ENCODE measurements around the gene ASTL. TPM values are rescaled to one million over a fixed set of nuclear protein-coding genes. Genes with fewer than 3 reads are reported as not detected.

Gene ASTL
- total RNA-seq, 1 experiment from 2014 or later = 0.34 TPM

DNA sequence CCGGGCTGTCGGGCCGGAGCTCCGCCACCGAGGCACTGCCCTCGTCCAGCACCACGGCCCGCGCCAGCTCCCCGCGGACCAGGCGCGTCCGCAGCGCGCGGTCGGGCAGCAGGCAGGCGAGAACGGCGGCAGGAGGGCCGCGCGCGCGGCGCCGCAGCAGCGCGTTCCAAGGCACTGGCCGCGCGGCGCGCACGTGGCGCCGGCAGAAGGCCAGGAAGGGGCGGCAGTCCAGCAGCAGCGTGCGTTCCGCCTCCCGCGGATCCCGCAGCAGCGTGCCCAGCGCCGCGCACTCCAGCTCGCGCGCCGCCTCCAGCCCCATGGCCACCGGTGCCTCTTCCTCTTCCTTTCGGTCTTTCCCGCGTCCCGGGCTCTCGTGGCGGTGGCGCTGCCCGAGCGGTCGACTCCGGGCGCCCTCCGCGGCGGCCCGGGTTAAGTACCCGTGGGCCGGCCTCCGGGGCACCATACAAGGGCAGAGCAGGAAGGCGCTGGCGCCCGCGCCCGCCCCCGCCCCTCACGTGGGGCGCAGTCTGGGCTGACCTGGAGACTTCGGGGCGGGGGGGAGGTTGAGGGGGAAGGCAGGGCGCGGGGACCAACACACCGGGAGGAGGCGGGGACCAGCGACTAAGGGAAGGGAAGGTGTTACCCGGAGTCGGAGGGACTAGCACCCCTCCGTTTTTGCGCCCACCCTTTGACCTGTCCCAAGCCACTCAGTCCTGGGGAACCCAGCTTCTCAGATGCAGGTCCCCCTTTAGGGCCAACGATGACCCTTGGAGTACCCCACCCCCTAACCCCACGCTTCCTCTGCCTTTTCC lies 6.9 kb upstream of the ASTL start, which contains the start of gene DUSP2:
DUSP2 (minus strand) TSS at position 405 of the 812 bp plus-strand sequence; CDS start at position 319, 86 bp downstream.
- no TSS peak for BruUV-seq (replicated peaks)
- intact Hi-C loops (cut with micrococcal nuclease) = no loop called here
- Histone ChIP-seq H3K36me3 (ENCODE audit: control insufficient read depth in 1 of 2, insufficient read depth in 2 of 2, low read length in 2 of 2) (peaks cover 4 to 15% of the 10 kb centered on the region in 2 experiments; a peak in 2 of 4 replicates), H3K9me3 (ENCODE audit: control insufficient read depth in 1 of 2, insufficient read depth in 1 of 2, low read depth in 1 of 2, low read length in 2 of 2) (no peaks in the 10 kb centered on the region), H3K4me2 (ENCODE audit: low read length) (peak within 1 kb of the TSS; percentile 97), H3K27ac (ENCODE audit: low read depth, low read length) (peak within 1 kb of the TSS; percentile 92), H4K20me1 (ENCODE audit: insufficient read depth) (no peaks in the 10 kb centered on the region), H3K79me2 (ENCODE audit: insufficient read depth, low read length) (peaks cover 21% of the 10 kb centered on the region), H2AFZ (ENCODE audit: low read depth, low read length, poor library complexity, severe bottlenecking) (no peak within 1 kb of the TSS), H3K4me1 (ENCODE audit: control insufficient read depth in 1 of 2, insufficient read depth in 2 of 2, low read length in 2 of 2) (peaks cover 20 to 51% of the 10 kb centered on the region in 2 experiments), H3K4me3 (replicated peaks in 1 of 2; ENCODE audit: low read depth in 1 of 2, low read length in 2 of 2) (peak within 1 kb of the TSS; percentile 80 to 93), H3K27me3 (ENCODE audit: insufficient read depth, low read length) (no peaks in the 10 kb centered on the region), H3K9ac (ENCODE audit: low read length) (peak within 1 kb of the TSS; percentile 98), H3K9me2 (ENCODE audit: insufficient read depth) (no peaks in the 10 kb centered on the region)
- ATAC-seq (peak; percentile 81), DNase-seq (ENCODE audit: low read depth, low spot score) (peak; percentile 57)
- RAD21 ChIA-PET (ENCODE audit: low non-redundant PET in 1 of 2, low total read pairs in 2 of 2, uncharacterized antibody in 2 of 2, unreplicated experiment in 2 of 2) = interaction anchor here in 1 of 2 experiments (0.9 kb wide), 1 partner anchor 29 kb away, joined by 3 read pairs; no protein-coding TSS in a partner anchor
- POLR2A ChIA-PET = no interaction called here
- CTCF ChIA-PET = no interaction called here
- TF ChIP-seq RAD21 (IDR thresholded peaks at IDR 0.05; ENCODE audit: low read depth) (no peak), CEBPB (IDR thresholded peaks at IDR 0.05; ENCODE audit: low read depth) (no peak), FOSL1 (IDR thresholded peaks at IDR 0.05; ENCODE audit: low read depth) (no peak), YY1 (IDR thresholded peaks at IDR 0.05; ENCODE audit: extremely low read depth, insufficient replicate concordance, low read depth, low read length) (no peak), SIN3A (IDR thresholded peaks at IDR 0.05; ENCODE audit: low read depth) (peak; percentile 81; the same call in 1 of the 2 replicates), TCF7L2 (IDR thresholded peaks at IDR 0.05; ENCODE audit: borderline replicate concordance, extremely low read depth, insufficient read depth, insufficient read length) (no peak), SP1 (IDR thresholded peaks at IDR 0.05; ENCODE audit: low read depth) (no peak), ELF1 (IDR thresholded peaks at IDR 0.05; ENCODE audit: borderline replicate concordance, low read depth) (no peak), CBX3 (IDR thresholded peaks at IDR 0.05; ENCODE audit: low read depth) (no peak), EGR1 (IDR thresholded peaks at IDR 0.05; ENCODE audit: low read depth) (peak; percentile 93), EZH2 (IDR thresholded peaks at IDR 0.05) (no peak), EZH2phosphoT487 (IDR thresholded peaks at IDR 0.05; ENCODE audit: borderline replicate concordance) (no peak), ZFX (IDR thresholded peaks at IDR 0.05) (peak; percentile 93), POLR2A (IDR thresholded peaks at IDR 0.05; ENCODE audit: borderline replicate concordance, extremely low read depth, insufficient read depth, insufficient read length) (peak; percentile 98), ZNF274 (IDR thresholded peaks at IDR 0.05; ENCODE audit: low read depth, low read length) (no peak), SRF (IDR thresholded peaks at IDR 0.05; ENCODE audit: low read depth) (peak; percentile 97; the same call in 1 of the 2 replicates)
- TF ChIP-seq, protein P1, sequence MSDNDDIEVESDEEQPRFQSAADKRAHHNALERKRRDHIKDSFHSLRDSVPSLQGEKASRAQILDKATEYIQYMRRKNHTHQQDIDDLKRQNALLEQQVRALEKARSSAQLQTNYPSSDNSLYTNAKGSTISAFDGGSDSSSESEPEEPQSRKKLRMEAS (IDR thresholded peaks at IDR 0.05) = peak; percentile 95
- TF ChIP-seq, protein P2, sequence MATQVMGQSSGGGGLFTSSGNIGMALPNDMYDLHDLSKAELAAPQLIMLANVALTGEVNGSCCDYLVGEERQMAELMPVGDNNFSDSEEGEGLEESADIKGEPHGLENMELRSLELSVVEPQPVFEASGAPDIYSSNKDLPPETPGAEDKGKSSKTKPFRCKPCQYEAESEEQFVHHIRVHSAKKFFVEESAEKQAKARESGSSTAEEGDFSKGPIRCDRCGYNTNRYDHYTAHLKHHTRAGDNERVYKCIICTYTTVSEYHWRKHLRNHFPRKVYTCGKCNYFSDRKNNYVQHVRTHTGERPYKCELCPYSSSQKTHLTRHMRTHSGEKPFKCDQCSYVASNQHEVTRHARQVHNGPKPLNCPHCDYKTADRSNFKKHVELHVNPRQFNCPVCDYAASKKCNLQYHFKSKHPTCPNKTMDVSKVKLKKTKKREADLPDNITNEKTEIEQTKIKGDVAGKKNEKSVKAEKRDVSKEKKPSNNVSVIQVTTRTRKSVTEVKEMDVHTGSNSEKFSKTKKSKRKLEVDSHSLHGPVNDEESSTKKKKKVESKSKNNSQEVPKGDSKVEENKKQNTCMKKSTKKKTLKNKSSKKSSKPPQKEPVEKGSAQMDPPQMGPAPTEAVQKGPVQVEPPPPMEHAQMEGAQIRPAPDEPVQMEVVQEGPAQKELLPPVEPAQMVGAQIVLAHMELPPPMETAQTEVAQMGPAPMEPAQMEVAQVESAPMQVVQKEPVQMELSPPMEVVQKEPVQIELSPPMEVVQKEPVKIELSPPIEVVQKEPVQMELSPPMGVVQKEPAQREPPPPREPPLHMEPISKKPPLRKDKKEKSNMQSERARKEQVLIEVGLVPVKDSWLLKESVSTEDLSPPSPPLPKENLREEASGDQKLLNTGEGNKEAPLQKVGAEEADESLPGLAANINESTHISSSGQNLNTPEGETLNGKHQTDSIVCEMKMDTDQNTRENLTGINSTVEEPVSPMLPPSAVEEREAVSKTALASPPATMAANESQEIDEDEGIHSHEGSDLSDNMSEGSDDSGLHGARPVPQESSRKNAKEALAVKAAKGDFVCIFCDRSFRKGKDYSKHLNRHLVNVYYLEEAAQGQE (IDR thresholded peaks at IDR 0.05; ENCODE audit: low read depth) = no peak
- TF ChIP-seq, protein P3, sequence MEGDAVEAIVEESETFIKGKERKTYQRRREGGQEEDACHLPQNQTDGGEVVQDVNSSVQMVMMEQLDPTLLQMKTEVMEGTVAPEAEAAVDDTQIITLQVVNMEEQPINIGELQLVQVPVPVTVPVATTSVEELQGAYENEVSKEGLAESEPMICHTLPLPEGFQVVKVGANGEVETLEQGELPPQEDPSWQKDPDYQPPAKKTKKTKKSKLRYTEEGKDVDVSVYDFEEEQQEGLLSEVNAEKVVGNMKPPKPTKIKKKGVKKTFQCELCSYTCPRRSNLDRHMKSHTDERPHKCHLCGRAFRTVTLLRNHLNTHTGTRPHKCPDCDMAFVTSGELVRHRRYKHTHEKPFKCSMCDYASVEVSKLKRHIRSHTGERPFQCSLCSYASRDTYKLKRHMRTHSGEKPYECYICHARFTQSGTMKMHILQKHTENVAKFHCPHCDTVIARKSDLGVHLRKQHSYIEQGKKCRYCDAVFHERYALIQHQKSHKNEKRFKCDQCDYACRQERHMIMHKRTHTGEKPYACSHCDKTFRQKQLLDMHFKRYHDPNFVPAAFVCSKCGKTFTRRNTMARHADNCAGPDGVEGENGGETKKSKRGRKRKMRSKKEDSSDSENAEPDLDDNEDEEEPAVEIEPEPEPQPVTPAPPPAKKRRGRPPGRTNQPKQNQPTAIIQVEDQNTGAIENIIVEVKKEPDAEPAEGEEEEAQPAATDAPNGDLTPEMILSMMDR (IDR thresholded peaks at IDR 0.05 in 2 of 3, conservative IDR thresholded peaks at IDR 0.05 in 1 of 3; ENCODE audit: borderline replicate concordance in 1 of 3, insufficient read depth in 1 of 3, low read depth in 2 of 3, low read length in 2 of 3) = no peak
- TF ChIP-seq, protein P4, sequence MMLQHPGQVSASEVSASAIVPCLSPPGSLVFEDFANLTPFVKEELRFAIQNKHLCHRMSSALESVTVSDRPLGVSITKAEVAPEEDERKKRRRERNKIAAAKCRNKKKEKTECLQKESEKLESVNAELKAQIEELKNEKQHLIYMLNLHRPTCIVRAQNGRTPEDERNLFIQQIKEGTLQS (IDR thresholded peaks at IDR 0.05) = no peak
